A172 (cell line): Measurements from ENCODE around the gene CEBPB. TPM values are rescaled to one million over a fixed set of nuclear protein-coding genes. Genes with fewer than 3 reads are reported as not detected.
"Not testable (repeated sequence)": the region's sequence is repeated elsewhere in the genome, so short reads cannot be mapped to it uniquely, and the experiment has no call there.

Source experiments
- DNase-seq: peaks from one replicate; pipeline ENCODE4 v3.0.0-alpha.2; 2015; ENCODE audit warnings: low spot score
- total RNA-seq: library from RNA; depleted of rRNA; stranded (reverse); fragments of >200 nt; shearing (Covaris generic); gene quantifications from 2 replicates; pipeline ENCODE4 v1.2.3, GENCODE V29; 2014

CEBPB gene
- total RNA-seq, 1 experiment from 2014 or later: 31.5 TPM

DNA sequence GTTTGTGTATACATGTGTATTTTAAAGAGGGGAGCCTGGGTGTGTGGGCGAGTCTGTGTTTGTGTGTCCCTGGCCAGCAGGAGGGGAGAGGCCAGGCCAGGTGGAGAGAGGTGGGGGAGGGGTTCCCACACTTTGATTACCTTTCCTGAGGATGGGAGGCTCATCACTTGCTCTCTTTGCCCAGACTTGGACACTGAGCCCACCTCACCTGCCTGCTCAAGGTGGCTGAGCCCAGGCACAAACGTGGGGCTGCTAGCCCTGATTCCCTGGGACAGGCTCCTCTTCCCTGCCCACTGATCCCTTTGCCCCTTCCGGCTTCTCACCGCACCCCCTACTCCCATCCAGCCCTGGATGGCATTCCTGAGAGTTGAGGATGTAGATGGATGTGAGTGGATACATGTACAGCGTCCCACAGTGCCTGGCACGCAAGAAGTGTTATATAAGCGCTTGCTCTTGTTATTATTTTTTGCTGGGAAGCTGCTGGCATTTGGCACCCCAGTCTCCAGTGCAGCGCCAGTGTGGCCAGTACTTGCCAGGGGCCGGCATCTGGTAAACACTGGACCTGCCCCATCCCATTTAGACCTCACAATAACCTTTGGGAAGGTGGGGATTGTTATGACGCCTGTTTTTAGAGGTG is 2.7 kb downstream of the CEBPB start:
- no peak for DNase-seq

DNA sequence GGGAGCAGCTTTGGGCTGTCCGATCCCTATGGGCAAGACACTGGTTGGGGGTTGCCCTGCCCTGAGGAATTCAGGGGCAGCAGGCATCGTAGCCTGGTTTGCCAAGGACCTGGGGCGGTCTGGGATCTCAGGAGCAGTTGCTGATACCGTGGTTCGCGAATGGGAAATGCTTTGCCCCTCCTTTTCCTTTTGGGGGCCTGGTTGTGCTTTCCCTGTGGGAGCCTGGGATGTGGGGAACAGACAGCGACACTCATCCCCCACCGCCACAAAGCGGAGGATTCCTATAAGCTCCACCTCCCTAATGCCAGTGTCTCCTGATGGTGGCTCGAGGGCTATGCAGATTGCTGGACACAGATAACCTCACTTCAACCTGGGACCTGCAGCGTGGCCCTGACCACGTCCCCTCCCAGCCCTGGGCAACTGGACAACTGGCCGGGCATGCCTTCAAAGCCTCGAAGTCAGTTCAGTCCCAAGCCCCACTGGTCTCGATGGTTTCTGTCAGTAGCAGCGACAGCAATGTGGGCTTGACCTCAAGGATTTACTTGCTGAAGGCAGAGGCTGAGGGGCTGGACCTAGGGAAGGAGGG is 3.3 kb downstream of the CEBPB start:
- DNase-seq: no peak

DNA sequence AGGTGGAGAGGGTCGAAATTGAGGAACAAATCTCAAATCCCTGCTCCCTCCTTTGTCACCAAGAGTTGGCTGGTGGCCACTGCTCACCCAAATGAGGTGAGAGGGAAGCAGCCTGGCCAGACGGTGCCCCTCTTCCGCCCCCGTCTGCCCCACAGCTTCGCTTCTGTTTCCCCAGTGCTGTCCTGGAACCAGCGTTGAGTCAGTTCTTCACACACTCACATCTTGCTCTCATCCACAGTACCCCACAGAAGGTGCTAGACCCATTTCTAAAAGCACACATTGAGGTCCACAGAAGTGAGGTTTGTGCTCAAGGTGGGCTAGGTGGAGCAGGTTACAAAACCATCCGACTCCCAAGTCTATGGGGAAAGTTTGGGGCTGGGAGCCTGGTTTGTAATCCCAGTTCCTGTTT is 3.8 kb downstream of the CEBPB start:
- no peak for DNase-seq

DNA sequence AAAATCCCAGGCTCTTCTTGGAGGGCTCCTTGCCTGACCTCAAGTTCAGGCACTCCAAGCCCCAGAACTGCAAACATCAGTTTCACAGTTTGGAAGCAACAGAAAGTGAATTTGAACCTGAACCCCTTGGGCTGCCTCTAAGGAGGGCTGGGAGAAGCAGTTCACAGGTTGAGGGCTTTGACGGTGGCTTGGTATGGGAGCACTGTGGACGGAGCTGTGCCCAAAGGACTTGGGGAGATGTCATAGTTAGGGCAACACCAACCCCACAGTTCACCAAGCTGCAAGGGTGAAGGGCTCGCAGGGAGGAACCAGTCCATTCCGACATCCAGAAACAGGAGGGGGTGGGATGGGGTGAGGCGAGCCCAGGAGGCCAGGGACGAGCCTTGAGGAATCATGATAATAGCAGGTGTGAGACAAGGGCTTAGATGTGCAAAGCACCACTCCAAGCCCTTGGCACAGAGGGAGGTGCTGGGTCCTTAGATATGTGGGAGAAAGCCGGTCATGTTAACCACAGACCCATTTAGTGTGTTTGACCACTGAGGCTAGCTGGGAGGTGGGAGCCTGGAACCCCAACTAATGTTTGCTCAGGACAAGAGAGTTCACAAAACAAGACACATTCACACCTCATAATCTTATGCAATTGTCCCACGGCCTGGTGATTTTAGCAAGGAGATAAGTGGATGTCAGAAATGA is 4.3 kb downstream of the CEBPB start:
- no peak for DNase-seq

DNA sequence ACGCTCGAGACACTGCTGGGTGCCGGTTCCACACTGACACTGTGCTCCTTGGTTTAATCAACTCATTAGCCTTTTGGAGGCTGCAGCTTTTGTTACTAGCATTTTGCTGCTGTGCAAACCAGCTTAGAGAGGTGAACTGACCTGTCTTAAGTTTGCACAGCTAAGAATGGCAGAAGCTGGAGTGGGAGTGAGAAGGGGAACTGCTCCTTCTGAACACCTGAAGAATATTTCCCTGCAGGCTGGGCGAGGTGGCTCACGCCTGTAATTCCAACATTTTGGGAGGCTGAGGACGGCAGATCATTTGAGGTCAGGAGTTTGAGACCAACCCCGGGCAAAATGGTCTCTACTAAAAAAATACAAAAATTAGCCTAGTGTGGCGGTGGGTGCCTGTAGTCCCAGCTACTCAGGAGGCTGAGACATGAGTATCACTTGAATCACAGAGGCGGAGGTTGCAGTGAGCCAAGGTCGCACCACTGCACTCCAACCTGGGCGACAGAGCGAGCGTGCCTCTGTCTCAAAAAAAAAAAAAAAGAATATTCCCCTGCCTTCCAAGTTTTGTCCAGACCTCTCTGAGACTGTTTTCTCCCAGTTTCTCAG is 5.0 kb downstream of the CEBPB start:
- no peak for DNase-seq

DNA sequence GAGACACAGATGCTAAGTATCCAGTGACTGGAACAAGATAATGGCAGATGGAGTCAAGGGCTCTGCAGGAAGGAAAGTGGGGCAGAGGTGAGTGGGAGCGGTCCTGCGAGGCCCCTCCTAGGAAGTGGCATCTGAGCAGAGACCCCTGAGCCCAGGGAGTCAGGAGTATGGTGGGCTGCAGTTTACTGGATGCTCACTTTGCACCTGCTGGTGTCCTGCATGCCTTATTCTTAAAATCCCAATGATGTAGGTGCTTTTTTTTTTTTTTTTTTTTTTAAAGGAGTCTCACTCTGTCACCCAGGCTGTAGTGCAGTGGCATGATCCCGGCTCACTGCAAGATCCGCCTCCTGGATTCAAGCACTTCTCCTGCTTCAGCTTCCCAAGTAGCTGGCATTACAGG is 5.6 kb downstream of the CEBPB start:
- DNase-seq: no peak

- no peak for DNase-seq
Measured at GRCh38 chr20:50196896-50197295, 6.3 kb downstream of the CEBPB start.

DNA sequence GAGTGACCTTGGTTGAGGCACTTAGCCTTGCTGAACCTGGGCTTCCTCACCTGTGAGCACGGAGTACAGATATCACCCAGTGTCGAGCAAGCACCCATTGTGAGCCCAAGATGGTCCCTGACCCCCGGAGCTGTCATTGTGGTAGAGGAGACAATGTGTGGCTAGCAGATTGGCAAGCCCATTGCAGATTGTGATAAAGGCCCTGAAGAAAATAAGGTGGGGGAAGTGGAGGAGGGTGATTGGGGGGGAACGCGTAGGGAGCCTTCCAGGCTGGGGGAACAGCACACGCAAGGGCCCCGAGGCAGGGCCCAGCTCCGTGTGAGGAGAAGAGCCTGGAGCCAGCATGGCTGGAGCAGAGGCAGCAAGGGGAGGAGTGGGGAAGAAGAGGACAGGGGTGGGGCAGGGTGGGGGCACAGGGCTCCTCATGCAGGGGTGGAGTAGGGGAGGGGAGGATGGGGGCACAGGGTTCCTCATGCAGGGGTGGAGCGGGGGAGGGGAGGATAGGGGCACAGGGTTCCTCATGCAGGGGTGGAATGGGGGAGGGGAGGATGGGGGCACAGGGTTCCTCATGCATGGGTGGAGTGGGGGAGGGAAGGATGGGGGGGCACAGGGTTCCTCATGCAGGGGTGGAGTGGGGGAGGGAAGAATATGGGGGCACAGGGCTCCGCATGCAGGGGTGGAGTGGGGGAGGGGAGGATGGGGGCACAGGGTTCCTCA is 7.0 kb downstream of the CEBPB start:
- no peak for DNase-seq

DNA sequence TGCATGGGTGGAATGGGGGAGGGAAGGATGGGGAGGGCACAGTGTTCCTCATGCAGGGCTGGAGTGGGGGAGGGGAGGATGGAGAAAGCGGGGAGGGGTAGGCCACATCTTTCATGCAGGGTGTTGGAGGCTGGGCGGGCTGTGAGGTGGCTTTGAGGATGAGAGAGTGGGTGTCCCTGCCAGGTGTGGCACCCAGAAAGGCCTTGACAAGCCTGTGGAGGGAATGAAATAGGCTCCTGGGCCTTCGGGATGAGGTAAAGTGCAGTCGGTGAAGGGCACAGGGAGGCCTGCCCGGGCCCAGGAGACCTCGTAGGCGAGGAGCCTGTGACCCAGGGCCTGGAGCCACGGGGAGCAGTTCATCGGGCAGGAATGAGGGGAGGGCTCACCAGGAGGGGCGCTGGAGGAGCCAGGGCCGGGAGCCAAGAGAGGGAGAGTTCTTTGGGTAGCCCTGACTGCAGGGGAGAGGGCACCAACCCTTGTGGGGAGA is 7.6 kb downstream of the CEBPB start:
- no peak for DNase-seq

DNA sequence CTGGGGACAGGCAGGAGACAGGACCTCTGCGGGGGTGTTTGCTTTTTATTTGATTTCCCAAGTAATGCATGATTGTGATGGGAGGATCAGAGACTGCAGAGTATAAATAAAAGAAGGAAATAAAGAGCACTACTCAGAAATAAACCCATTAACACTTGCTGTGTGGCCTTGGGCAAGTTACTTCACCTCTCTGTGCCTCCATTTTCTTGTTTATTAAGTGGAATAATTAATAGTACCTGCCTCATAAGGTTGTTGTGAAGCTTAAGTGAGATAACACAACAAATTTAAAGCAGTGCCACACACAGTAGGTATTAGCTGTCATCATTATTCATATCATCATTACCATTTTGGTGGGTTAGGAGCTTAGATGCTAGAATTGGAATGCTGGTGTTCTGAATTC is 8.1 kb downstream of the CEBPB start:
- DNase-seq: no peak

DNA sequence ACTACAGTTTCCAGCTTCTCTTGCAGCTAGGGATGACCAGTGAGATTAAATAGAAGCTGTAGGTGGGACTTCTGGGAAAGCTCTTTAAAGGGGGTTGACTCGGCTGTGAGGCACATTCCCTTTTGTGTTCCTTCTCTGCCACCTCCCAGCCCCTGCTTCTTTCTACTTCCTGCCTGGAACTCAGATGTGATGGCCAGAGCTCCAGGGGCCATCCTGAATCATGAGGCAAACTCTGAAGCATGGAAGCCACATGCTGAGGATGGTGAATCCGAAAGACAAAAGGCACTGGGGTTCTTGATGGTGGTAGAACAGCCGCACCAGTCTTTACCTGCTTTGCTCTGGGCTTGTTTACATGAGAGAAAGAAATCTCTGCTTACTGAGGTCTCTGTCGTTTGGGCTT is 9.1 kb downstream of the CEBPB start:
- no peak for DNase-seq

- no peak for DNase-seq
Measured at GRCh38 chr20:50200482-50201104, 10.0 kb downstream of the CEBPB start.

DNA sequence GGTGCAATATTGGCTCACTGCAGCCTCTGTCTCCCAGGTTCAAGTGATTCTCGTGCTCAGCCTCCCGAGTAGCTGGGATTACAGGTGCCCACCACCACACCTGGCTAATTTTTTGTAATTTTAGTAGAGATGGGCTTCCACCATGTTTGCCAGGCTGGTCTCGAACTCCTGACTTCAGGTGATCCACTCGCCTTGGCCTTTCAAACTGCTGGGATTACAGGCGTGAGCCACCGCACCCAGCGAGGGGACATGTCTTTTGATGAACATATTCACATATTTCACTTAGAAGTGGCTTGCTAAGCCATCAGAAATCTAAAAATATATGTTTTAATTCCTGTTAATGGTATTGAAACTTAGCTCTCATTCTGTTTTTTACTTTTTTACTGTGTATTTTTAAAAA is 11.1 kb downstream of the CEBPB start:
- DNase-seq: not testable (repeated sequence)

DNA sequence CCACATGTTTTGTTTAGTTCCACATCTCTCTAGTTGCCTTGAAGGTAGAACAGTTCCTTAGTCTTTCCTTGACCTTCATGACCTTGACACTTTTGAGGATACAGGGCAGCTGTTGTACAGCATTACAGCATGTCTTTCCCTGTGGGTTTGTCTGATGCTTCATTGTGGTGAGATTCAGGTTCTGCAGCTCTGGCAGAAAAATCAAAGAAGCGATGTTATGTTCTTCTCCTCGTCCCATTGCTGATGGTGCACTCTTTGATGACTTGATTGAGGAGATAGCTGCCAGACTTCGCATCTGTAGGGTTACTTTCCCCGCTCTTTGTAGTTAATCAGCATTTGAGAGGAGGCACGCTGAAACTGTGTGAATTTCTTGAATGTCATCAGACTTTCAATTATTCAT is 12.0 kb downstream of the CEBPB start:
- no peak for DNase-seq

DNA sequence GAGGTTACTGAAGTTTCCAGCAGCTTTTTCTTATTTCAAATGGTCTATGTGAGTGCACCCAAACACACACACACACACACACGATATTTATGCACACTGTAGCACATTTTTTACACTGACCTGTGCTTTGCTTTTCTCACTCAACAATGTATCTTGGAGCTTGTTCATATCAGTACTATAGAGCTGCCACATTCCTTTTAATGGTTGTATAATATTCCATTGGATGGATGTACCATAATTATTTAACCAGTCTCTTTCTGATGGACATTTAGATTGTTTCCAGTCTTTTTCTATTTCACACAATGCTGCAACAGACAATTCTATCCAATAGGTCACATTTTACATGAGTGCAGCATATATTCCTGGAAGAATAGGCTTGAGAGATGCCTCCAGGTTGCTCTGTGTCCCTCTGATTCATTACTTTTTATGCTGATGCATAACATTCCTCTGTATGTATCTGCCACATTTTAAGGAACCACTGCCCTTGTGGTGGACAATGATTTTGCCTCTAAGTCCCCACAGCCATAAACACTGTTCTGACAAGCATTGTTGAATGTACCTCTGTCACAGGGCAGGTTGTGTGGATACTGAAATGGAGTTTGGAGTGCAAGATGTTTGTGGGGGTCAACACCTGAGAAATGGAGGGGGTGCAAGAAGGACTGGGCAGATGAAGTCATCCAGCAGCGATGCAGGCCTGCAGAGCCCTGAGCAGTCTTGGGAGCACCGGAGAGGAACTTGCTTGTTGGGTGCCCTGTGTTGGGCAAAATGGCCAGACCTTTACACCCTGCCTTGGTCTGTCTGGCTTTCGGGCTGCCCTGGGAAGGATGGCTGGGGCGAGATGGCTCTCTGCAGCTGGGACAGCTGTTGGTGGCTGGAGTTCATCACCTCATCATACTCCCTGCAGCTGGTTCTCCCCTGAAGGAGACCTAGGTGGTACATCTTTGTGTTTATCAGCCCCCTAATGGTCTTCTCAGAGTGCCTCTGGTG is 13.6 kb downstream of the CEBPB start:
- no peak for DNase-seq

DNA sequence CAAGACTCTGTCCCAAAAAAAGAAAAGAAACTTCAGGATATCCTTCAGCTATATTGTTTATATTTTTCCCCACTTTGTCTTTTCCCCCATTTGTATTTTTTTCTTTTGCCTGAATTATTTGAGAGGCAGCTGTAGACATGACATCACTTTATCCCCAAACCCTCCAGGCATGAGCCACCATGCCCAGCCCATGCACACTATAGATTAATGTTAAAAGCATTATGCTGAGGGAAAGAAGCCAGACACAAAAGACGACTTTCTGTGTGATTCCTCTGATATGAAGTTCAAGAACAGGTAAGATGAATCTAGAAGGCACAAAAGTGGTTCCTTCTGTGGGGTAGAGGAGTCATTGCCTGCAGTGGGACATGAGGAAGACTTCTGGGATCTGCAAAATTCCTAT is 16.4 kb downstream of the CEBPB start:
- no peak for DNase-seq

DNA sequence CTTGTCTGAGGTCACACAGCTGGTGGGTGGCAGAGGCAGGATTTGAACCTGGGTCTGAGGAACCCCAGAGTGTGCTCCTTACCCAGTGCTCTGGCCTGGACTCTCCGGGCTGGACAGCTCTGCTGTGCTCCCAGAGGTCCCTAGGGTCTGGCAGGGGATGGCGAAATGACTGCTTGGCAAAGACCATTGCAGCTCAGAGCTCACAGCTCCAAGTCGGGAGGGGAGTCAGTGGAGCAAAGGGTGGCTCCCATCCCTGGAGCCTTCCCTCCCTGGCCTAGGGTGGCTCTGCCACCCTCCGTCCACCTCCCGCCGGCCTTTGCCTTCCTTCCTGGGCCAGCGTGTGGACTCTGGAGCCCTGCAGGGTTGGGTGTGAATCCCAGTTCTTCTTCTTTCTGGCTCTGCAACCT is 17.5 kb downstream of the CEBPB start:
- no peak for DNase-seq

- not testable (repeated sequence) for DNase-seq
Measured at GRCh38 chr20:50208815-50209214, 18.2 kb downstream of the CEBPB start.

DNA sequence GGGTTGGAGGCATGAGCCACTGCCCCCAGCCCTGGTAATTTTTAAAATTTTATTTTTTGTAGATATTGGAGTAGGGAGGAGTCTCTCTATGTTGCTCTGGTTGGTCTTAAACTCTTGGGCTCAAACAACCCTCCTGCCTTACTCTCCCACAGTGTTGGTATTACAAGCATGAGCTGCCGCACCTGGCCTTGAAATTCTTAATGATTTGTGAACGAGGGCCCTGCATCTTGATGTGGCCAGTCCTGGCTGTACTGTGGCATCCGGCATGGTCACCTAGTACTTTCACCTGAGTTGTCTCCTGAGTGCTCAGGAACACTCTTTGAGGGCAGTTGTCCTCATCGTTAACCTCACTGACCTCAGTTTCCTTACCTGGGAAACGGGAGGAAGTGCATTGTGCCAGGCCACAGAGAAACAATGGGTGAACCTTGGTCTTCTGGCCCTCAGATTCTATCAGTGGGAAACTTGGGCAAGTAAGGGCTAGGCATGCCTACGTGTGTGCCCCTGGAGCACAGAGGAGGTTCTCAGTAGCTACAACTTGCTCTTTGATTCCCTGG is 19.5 kb downstream of the CEBPB start:
- no peak for DNase-seq

GRCh38 chr20:50211091-50211490 is 20.5 kb downstream of the CEBPB start:
- no peak for DNase-seq
